Measurements from ENCODE around the gene TOP3B. TPM values are rescaled to one million over a fixed set of nuclear protein-coding genes. Genes with fewer than 3 reads are reported as not detected.

TOP3B gene
- total RNA-seq, 1 donor from 2014 or later: 24.8 TPM

- intact Hi-C loops (cut with DNase I): no loop called here
- H3K27me3 ChIP-seq: no peaks in the 10 kb centered on the region
- no peaks in the 10 kb centered on the region for H3K36me3 ChIP-seq
- H3K9me3 ChIP-seq: no peaks in the 10 kb centered on the region
- H3K27ac ChIP-seq: peak overlapping the region; percentile 91
- DNase-seq (no peak), ATAC-seq (no peak)
- H3K4me1 ChIP-seq: peaks cover 11% of the 10 kb centered on the region
- peak overlapping the region; percentile 99 for H3K4me3 ChIP-seq
- TF ChIP-seq, protein P1, sequence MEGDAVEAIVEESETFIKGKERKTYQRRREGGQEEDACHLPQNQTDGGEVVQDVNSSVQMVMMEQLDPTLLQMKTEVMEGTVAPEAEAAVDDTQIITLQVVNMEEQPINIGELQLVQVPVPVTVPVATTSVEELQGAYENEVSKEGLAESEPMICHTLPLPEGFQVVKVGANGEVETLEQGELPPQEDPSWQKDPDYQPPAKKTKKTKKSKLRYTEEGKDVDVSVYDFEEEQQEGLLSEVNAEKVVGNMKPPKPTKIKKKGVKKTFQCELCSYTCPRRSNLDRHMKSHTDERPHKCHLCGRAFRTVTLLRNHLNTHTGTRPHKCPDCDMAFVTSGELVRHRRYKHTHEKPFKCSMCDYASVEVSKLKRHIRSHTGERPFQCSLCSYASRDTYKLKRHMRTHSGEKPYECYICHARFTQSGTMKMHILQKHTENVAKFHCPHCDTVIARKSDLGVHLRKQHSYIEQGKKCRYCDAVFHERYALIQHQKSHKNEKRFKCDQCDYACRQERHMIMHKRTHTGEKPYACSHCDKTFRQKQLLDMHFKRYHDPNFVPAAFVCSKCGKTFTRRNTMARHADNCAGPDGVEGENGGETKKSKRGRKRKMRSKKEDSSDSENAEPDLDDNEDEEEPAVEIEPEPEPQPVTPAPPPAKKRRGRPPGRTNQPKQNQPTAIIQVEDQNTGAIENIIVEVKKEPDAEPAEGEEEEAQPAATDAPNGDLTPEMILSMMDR (IDR thresholded peaks at IDR 0.05): no peak
Measured at GRCh38 chr22:21981874-21982273, 713 bp downstream of the TOP3B start.

DNA sequence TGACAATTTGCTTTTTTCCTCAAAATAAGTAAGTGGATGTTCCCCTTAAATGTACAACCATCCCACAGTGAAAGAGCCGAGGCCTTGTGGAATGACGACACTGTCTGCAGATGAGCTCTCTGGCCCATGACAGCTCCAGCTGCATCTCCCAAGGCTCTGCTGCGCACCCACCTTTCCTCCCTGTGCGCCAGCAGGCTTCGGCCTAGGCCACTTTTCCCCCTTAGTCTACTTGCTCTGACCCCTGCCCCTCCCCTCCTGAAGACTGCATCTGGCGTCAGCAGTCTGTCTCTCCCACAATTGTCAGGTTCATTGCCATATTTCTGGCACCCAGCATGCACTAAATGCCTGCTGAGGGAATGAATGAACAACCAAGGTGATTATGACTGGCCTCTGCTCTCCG lies 2.0 kb downstream of the TOP3B start:
- H3K36me3 ChIP-seq: peaks cover 3% of the 10 kb centered on the region
- intact Hi-C loops (cut with DNase I): no loop called here
- H3K9me3 ChIP-seq: no peaks in the 10 kb centered on the region
- DNase-seq (peak; percentile 39), ATAC-seq (no peak)
- H3K27me3 ChIP-seq: no peaks in the 10 kb centered on the region
- TF ChIP-seq, protein P1 (IDR thresholded peaks at IDR 0.05): no peak
- H3K27ac ChIP-seq: no peak overlapping the region
- peaks cover 11% of the 10 kb centered on the region for H3K4me1 ChIP-seq
- H3K4me3 ChIP-seq: no peak overlapping the region

DNA sequence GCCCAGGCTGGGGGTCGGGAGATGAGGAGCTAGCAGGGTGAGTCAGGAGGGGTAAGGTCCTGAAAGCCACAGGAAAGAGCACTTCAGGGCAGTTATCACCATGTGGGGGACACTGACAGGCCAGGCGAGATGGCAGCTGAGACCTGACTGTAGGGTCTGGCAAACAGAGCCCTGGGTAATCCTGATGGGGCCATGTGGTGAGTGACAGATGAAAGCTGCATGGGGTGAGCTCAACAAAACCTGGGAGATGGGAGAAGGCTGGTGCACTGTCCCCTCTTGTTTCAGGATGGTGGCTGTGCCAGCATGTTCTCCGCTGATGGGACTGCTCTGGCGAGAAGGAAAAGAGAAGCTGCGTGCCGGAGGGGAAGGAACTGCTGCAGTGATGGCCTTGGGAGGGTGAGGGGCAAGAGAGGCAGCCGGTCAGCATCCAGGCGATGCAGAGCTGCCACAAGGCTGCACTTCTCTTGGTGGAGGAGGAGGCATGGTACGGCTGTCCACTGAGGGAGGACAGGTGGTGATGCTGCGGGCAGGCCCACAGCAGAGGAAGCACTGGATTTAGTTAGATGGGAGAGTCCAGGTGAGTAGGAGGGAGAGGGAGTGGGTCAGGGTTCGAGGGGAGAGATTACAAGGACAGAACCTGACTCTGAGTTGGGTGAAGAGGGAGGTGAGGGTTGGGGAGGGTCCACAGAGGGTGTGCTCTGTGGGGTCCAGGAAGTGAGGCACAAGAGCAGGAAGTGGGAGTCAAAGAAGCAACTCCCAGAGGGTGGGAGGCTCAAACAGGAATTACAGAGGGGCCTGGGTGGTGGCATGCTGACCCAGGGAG lies 3.8 kb downstream of the TOP3B start:
- Histone ChIP-seq H3K27me3 (no peaks in the 10 kb centered on the region), H3K4me1 (peaks cover 11% of the 10 kb centered on the region), H3K27ac (no peak overlapping the region), H3K4me3 (no peak overlapping the region), H3K36me3 (peaks cover 21% of the 10 kb centered on the region), H3K9me3 (no peaks in the 10 kb centered on the region)
- ATAC-seq: no peak
- intact Hi-C loops (cut with DNase I): no loop called here
- peak; percentile 47 for DNase-seq
- TF ChIP-seq, protein P1 (IDR thresholded peaks at IDR 0.05): no peak

- intact Hi-C loops (cut with DNase I): no loop called here
- Histone ChIP-seq H3K36me3 (peaks cover 31% of the 10 kb centered on the region), H3K4me3 (no peak overlapping the region), H3K27me3 (no peaks in the 10 kb centered on the region), H3K27ac (no peak overlapping the region), H3K4me1 (peaks cover 11% of the 10 kb centered on the region), H3K9me3 (no peaks in the 10 kb centered on the region)
- peak; percentile 30 for DNase-seq
- TF ChIP-seq, protein P1 (IDR thresholded peaks at IDR 0.05): no peak
- ATAC-seq: no peak
Measured at GRCh38 chr22:21977814-21978213, 4.8 kb downstream of the TOP3B start.

DNA sequence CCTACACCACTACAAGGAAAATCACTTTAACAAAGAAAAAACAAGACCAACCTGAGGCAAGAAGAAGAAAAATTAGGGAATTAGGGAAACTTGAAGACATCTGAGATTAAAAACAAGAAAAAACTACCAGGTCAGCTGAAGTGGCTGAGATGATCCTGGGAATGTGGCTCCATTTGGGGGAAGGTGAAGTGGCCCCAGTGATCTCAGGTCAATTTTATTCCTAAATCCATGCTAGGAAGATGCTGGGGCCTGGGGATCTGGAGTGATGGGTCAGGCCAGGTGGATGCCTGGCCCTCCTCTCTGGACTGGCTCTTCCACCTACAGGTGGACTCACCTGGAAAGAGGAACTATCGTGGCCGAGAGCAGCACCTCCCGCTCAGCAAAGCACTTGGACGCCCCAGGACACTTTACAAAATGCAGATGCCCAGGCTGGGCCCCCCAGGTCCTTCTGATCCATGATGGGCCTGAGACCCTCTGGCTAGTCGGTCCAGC lies 6.7 kb downstream of the TOP3B start:
- ATAC-seq (no peak), DNase-seq (no peak)
- TF ChIP-seq, protein P1 (IDR thresholded peaks at IDR 0.05): no peak
- Histone ChIP-seq H3K36me3 (peaks cover 48% of the 10 kb centered on the region), H3K27me3 (no peaks in the 10 kb centered on the region), H3K27ac (no peak overlapping the region), H3K9me3 (no peaks in the 10 kb centered on the region), H3K4me1 (no peaks in the 10 kb centered on the region), H3K4me3 (no peak overlapping the region)
- intact Hi-C loops (cut with DNase I): no loop called here

Measured in upper lobe of right lung (tissue), 1 donor.